ENCODE data around the gene RSF1.
"Not testable (repeated sequence)": the region's sequence is repeated elsewhere in the genome, so short reads cannot be mapped to it uniquely, and the experiment has no call there.

RSF1 gene, protein sequence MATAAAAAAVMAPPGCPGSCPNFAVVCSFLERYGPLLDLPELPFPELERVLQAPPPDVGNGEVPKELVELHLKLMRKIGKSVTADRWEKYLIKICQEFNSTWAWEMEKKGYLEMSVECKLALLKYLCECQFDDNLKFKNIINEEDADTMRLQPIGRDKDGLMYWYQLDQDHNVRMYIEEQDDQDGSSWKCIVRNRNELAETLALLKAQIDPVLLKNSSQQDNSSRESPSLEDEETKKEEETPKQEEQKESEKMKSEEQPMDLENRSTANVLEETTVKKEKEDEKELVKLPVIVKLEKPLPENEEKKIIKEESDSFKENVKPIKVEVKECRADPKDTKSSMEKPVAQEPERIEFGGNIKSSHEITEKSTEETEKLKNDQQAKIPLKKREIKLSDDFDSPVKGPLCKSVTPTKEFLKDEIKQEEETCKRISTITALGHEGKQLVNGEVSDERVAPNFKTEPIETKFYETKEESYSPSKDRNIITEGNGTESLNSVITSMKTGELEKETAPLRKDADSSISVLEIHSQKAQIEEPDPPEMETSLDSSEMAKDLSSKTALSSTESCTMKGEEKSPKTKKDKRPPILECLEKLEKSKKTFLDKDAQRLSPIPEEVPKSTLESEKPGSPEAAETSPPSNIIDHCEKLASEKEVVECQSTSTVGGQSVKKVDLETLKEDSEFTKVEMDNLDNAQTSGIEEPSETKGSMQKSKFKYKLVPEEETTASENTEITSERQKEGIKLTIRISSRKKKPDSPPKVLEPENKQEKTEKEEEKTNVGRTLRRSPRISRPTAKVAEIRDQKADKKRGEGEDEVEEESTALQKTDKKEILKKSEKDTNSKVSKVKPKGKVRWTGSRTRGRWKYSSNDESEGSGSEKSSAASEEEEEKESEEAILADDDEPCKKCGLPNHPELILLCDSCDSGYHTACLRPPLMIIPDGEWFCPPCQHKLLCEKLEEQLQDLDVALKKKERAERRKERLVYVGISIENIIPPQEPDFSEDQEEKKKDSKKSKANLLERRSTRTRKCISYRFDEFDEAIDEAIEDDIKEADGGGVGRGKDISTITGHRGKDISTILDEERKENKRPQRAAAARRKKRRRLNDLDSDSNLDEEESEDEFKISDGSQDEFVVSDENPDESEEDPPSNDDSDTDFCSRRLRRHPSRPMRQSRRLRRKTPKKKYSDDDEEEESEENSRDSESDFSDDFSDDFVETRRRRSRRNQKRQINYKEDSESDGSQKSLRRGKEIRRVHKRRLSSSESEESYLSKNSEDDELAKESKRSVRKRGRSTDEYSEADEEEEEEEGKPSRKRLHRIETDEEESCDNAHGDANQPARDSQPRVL (N-terminal part only)

GRCh38 chr11:77820565-77821348 is at the start of gene RSF1, which contains the start of gene AAMDC:
Gene RSF1 (minus strand): TSS chr11:77820722. CDS start chr11:77820714, 8 bp downstream.
Gene AAMDC (plus strand): TSS chr11:77821144. CDS start chr11:77842497, 21,353 bp downstream.
- peak; percentile 92 for DNase-seq

DNA sequence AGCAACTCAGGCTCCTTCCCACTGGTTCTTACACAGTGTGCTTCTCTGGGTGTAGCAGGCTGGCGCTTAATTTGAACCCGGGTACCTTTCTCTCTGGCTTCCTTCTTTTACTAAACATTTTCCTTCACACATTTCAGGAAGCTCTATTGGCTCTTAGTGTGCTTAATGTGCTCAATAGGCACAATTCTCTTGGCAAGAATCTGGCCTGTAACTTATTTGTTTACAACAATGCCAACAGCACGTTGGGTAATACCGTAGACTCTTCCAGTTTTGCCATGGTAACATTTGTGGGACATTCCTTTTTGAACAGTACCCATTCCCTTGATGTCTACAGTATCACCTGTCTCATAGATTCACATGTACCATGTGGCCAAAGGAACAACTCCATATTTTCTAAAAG is 48.2 kb upstream of the RSF1 start:
- DNase-seq = no peak

DNA sequence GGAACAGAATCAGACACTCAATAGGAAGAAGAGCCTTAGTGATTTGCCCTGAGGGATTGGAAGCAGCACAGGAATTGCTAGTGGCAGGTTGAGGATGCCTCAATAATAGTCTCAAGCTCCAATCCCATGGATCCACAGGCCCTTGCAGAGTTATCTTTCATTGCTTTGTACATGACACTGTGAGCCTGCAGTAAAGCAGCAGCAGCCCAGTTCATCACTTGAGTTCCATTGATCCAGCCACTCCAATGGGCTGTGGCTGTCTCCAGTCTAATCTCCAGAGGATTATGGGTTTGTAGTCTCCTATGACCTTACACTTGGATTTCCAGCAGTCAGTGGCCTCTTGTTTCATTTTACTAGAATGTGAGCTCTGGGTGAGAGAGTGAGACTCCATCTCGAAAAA is 45.8 kb upstream of the RSF1 start:
- no peak for DNase-seq

DNA sequence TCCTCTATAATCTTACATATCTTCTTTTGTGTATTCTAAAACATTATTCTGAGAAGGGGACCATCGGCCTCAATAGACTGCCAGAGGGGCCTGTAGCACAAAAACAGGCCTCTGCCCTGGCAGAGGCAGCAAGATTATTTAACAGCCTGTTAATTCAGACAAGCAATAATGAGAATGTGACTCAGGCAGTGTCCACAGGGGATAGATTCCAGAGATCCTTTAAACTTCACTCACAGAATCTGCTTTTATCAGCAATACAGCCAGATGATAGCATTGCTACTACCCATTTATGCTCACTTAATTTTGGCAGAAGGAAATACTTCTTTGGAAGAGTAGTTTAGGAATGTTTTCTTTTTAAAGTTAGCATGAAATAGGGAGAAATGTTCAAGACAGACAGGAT is 45.3 kb upstream of the RSF1 start:
- DNase-seq = no peak

- not testable (repeated sequence) for DNase-seq
Measured at GRCh38 chr11:77861444-77861843, 40.9 kb upstream of the RSF1 start.

DNA sequence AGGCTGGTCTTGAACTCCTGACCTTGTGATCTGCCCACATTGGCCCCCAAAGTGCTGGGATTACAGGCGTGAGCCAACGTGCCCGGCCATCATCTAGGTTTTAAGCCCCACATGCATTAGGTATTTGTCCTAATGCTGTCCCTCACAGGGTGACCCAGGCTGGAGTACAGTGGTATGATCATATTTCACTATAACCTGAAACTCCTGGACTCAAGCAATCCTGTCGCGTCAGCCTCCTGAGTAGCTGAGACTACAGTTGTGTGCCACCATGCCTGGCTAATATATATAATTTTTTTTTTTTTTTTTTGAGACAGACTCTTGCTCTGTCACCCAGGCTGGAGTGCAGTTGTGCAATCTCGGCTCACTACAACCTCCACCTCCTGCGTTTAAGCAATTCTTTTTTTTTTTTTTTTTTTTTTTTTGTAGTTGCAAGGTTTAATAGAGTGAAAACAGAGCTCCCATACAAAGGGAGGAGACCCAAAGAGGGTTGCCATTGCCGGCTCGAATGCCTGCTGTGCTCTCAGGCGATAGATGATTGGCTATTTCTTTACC is 37.5 kb upstream of the RSF1 start:
- not testable (repeated sequence) for DNase-seq

- DNase-seq = no peak
Measured at GRCh38 chr11:77854838-77855237, 34.3 kb upstream of the RSF1 start.

DNA sequence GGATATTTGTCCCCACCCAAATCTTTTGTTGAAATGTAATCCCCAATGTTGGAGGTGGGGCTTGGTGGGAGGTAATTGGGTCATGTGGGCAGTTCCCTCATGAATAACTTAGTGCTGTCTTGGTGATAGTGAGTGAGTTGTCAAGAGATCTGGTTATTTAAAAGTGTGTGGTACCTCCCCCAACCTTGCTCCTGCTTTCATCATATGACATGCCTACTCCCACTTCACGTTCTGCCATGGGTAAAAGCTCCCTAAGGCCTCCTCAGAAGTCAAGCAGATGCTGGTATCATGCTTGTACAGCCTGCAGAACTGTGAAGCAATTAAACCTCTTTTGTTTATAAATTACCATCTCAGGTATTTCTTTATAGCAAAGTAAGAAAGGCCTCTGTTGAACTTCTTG is 31.0 kb upstream of the RSF1 start:
- DNase-seq = no peak

DNA sequence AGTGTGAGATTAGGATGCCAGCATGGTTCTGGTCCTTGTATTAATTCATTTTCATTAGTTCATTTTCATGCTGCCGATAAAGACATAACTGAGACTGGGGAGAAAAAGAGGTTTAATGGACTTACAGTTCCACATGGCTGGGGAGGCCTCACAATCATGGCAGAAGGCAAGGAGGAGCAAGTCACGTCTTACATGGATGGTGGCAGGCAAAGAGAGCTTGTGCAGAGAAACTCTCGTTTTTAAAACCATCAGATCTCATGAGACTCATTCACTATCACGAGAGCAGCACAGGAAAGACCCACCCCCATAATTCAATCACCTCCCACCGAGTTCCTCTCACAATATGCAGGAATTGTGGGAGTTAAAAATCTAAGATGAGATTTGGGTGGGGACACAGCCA is 23.2 kb upstream of the RSF1 start:
- DNase-seq = not testable (repeated sequence)

GRCh38 chr11:77842441-77843121 is 22.1 kb upstream of the RSF1 start:
- DNase-seq = no peak

DNA sequence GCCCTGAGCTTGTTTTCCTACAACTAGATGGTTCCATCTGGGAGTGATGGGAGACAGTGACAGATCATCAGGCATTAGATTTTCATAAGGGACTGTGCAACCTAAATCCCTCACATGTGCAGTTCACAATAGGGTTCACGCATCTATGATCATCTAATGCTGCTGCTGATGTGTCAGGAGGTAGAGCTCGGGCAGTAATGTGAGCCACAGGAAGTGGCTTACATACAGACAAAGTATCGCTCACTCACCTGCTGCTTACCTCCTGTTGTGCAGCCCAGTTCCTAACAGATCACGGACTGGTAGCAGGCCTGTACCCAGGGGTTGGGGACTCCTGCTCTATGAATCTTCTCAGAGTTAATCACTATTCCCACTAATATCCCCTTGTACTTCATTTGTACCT is 12.8 kb upstream of the RSF1 start:
- DNase-seq = no peak

DNA sequence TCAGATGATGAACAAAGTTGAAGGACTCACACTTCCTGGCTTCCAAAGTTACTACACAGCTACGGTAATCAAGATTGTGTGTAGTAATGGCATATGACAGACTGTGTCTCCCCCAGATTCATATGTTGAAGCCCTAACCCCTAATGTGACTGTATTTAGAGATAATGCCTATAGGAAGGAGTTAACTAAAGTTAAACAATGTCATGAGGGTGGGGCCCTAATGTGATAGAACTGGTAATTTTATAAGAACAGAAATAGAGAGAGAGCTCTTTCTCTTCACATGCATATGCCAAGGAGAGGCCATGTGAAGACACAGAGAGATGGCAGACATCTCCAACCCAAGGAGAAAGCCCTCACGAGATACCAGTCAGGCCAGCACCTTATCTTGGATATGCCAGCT is 8.4 kb upstream of the RSF1 start:
- no peak for DNase-seq

DNA sequence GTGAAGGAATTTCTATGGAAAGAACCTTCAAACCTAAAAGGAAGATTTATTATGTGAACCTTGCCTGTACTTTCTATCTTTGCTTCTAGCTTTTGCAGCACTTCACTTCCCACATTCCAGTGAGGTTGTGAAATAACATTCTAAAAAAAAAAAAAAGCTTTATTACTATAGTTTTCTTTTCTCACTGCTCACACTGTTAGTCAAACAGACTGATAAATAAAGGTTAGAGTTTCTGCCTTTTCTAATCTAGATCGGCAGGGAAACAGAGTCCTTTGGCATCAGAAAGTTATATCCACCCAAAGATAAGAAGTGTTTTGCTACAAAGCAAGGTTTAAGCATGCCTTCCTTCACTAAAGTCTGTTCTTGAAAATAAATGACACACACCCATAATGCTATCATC is 3.3 kb upstream of the RSF1 start:
- no peak for DNase-seq

DNA sequence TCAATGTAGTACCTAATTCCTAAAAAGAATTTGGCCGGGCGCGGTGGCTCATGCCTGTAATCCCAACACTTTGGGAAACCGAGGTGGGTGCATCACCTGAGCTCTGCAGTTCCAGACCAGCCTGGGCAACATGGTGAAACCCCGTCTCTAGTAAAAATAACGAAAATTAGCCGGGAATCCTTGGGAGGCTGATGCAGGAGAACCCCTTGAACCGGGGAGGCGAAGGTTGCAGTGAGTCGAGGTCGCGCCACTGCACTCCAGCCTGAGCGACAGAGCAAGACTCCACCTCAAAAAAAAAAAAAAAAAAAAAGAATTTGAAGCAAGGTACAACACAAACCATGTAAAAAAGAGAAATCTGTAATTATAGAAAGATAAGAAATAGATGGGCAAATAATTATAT is 1.6 kb upstream of the RSF1 start:
- not testable (repeated sequence) for DNase-seq

- DNase-seq = no peak
Measured at GRCh38 chr11:77821349-77821851, 878 bp upstream of the RSF1 start.

DNA sequence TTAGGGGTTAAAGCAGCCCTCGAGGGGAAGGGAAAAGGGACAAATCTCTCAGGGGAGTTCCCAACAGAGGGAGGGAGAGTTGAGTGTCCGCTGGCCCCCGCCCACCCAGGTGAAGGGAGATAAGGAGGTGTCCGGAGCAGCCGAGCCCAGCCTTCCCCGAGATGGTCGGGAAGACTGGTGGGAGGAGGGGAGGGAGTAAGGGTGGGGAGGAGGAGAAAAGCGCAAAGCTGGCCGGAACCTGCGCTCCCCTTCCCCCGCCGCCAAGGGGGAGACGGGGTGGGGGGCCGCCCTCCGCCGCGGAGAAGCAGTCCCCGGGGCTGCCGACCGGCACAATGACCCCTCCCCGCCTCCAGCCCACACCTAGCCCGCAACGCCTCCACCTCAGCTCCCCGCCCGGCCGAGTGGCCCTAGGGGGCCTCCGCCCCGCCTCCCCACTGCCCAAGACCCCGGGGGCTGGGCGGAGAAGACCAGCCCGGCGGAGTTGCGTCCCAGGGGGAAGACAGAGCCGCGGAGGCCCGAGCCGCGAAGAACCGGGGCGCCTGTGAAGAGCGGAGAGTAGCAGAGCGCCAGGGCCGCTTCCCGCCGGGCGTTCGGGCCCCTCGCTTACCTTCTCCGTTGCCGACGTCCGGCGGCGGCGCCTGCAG is 479 bp downstream of the RSF1 start:
- no peak for DNase-seq

- peak; percentile 27 for DNase-seq
Measured at GRCh38 chr11:77819411-77819920, 1.1 kb downstream of the RSF1 start.

DNA sequence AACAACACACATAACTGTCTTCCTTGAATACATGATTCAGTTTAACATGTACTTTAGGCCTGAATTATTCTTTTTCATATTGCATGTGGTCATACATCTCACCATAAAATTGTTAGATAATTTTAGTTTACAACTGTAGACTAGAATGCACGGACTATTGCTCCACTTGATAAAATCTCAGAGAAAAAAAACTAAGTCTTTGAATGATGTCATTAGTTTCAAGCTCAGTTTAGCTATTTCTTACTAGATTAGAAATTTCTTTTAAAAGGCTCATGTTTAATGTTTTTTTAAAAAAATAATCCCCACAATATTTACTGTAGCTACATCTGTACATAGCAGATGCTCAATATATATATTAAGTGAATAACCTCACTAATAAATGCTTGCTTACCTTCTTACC is 5.1 kb downstream of the RSF1 start:
- no peak for DNase-seq

GRCh38 chr11:77814848-77815247 is 5.7 kb downstream of the RSF1 start:
- no peak for DNase-seq

DNA sequence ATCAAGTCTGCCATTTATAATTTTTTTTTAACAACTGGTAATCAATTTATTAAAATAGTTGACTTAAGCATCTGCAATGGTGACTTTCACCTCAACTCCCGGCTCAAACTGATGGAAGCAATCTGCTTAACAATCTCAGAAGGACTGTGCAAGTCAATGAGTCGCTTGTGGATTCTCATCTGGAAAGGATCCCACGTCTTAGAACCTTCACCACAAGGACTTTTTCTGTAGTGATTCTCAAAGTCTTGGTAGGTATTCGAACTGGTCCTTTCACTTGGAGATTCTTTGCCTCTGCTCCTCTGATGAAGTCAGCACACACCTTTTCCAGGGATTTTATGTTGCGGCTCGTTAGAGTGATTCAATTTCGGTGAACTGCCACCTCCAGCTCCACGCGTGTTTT is 7.3 kb downstream of the RSF1 start:
- DNase-seq = no peak
